ENCODE data around the gene RIN3.

DNA sequence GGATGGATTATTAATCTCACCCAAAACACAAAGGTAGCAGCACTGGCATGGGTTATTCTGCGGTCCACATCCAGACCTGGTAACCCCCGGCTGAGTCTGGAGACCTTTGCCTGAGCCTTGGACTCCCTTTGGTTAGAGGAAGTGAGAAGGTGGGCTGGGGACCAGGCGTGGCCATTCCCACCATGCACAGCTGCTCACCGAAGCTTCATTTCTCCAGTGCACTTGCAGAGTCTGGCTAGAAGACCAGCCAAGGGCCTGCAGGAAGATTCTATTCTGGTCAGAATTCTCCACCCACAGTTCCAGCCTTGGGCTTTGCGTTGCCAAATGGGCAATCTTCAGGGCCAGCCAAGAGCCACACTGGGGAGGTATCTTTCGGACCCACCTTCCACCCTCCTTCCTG is 161.8 kb downstream of the RIN3 start:
- TF ChIP-seq, protein P1, sequence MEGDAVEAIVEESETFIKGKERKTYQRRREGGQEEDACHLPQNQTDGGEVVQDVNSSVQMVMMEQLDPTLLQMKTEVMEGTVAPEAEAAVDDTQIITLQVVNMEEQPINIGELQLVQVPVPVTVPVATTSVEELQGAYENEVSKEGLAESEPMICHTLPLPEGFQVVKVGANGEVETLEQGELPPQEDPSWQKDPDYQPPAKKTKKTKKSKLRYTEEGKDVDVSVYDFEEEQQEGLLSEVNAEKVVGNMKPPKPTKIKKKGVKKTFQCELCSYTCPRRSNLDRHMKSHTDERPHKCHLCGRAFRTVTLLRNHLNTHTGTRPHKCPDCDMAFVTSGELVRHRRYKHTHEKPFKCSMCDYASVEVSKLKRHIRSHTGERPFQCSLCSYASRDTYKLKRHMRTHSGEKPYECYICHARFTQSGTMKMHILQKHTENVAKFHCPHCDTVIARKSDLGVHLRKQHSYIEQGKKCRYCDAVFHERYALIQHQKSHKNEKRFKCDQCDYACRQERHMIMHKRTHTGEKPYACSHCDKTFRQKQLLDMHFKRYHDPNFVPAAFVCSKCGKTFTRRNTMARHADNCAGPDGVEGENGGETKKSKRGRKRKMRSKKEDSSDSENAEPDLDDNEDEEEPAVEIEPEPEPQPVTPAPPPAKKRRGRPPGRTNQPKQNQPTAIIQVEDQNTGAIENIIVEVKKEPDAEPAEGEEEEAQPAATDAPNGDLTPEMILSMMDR (IDR thresholded peaks at IDR 0.05), result no peak
- TF ChIP-seq POLR2A (IDR thresholded peaks at IDR 0.05), result no peak
